HG02943 (cell line): ENCODE measurements around the gene IRF1.
A peak's percentile ranks its signal among the peaks of the same experiment; 100 is the strongest.
"Not testable (repeated sequence)": the region's sequence is repeated elsewhere in the genome, so short reads cannot be mapped to it uniquely, and the experiment has no call there.

Source experiments
- ATAC-seq: cut with Tn5 transposase; IDR thresholded peaks from one replicate; pipeline ENCODE4 v1.9.1; 2021; ENCODE audit warnings: mild to moderate bottlenecking, low read depth, moderate library complexity; ENCODE audit not compliant: unreplicated experiment

The IRF1 gene

DNA sequence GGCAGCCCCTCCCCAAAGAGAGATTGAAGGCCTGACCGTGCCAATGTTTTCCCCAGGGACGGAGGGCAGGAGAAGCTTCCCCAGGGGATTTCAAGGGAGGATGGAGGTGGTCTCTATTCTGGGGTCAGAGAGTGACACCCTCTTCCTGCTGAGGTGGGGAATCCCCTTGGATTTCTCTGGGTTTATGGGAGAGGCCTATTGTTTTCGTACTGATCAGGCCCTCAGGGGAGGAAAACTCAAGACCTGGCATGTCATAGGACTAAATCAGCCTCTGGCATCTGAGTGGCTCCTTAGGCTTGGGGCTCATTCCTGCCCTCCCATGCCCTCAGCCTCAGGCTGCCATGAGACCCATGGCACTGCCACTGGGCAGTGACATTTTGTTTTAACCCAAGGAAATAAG, 44.6 kb downstream of the IRF1 start:
- no peak for ATAC-seq

DNA sequence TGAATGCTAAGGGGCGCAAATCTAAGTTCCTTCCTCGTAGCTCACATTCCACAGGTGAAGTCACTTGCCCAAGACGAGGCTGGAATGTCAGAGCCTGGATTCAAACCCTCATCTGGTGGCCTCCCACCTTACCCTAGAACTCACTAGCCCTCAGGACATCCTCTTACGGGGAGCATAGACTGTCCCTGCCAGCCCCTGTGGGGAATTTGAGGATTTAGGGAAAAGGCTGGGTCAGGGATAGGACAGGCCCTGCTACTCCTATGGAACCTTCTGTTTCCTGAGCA, 45.0 kb downstream of the IRF1 start:
- no peak for ATAC-seq

DNA sequence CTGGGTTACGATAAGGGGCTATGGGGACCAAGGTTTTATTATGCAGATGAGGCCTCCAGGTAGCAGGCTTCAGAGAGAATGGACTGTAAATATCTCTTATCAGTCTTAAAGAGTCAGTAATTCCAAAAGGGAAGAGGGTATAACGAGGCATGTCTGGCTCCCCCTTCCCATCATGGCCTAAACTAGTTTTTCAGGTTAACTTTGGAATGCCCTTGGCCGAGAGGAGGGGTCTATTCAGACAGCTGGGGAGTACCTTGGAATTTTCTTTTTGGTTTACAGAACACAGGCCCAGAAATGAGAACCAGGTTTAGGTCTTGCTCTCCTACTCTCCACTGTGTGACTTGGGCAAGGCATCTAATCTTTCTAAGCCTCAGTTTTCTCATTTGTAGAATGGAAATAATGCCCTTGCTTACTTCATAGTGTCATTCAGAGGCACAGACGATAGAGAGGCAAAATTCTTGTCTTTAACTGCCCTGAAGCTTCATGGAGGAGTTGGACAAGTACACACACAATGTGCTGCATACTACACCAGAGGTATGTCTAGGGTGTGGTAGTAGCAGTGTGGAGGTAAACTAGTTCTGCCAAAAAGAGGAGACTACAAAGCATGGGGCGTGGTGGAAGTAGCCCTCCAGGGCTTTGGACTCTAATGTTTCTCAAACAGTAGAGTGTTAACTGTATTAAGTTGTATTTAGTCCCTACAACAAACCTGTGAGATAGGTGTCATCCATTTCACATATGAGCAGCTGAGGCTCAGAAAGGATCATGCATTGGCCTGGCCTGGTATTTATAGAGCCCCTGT, 45.5 kb downstream of the IRF1 start:
- no peak for ATAC-seq

DNA sequence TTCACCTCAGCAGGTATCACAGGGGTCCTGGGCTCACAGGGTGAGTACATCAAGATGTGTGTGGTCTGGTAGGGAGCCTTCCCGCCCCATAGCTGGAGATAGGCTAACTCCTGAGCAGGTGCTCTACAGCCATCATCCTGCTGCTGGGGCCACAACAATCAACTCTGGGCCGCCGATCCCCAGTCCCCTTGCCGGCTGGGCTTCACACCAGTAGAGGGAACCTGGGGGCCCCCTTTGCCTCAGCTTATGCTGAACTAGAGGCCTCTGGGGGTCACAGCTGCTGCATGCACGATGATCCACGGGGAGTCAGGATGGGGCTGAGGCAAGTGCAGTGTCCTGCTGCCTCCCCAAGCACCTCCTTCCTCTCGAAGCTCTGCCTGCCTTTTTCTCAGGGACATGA, 46.5 kb downstream of the IRF1 start:
- ATAC-seq = no peak

DNA sequence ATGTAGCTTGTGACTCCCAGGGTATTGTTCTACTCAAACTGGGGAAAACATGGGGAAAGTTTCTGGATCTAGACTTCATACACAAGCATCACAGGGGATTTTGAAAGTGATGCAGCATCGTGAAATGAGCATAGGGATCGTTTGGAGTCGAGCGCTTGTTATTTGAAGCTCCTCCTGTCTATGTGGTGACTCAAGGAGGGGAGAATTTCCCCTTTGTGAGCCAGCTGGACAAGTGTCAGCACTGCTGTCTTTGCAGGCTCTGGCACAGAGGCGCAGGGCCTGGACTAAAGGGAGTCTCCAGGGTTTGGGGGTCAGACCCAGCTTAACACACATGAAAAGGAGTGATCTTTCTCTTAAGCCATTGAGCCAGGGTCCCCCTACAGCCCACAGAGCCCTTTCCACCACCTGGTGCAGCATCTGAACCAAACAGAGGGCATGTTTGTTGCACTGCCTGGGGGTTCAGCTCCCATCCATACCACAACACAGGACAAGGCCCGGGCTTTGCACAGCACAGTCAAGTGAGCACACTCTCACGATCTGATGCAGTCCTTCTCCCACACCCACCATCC, 51.0 kb downstream of the IRF1 start:
- no peak for ATAC-seq

DNA sequence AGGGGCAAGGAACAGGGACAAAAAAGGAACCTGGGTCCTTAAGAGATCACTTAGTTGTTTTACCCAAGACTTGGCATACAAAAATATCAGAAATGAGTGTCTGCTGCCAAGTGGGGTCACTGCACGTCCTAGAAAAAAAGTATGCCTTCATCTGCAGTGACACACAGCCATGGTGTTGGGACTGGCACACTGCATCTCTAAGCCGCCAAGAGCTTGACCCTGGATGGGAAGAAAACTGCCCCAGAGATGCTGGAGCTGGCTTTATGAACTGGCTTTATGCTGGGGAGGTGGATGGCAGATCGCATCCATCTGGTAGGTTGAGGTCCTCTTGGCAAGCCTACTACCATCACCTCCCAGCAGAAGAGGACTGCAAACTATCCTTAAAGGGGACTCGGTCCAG, 51.7 kb downstream of the IRF1 start:
- no peak for ATAC-seq

DNA sequence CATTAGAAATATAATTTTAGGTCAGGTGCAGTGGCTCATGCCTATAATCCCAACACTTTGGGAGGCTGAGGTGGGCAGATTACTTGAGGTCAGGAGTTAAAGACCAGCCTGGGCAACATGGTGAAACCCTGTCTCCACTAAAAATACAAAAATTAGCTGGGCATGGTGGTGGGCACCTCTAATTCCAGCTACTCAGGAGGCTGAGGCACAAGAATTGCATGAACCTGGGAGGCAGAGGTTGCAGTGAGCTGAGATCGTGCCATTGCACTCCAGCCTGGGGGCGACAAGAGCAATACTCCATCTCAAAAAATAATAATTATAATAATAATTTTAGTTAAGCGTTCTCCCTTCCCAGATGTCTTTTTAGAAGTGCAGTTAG, 52.3 kb downstream of the IRF1 start:
- not testable (repeated sequence) for ATAC-seq

DNA sequence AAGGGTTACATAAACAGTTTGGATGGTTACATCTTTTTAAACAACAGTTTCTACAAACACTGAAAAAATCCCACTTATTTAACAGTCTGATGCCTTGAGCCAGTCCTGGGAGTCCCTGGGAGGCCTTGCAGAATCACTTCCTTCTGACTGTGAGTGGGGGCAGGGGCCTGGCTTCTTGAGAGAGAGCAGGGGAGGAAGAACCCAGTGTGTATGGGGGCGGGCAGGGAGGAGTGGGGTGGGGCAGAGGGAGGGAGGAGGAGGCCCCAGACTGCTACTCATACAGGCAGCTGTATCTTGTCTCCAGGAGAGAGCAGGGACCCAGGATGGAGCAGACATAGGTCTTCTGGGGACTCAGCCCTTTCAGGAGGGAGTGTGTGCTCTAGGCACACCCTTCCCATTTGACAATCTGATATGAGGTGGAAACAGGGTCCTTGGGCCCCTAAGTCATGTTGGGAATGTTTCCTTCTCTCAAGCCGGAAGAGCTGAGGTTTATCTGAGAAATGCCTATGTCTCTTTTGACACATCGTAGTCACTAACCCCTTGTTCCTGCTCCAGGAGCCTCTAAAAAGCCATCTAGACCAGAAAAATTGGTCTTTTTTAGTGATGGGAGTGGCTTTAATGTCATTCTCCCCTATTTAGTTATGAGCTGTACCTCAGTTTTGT, 52.8 kb downstream of the IRF1 start:
- ATAC-seq = peak; percentile 57

DNA sequence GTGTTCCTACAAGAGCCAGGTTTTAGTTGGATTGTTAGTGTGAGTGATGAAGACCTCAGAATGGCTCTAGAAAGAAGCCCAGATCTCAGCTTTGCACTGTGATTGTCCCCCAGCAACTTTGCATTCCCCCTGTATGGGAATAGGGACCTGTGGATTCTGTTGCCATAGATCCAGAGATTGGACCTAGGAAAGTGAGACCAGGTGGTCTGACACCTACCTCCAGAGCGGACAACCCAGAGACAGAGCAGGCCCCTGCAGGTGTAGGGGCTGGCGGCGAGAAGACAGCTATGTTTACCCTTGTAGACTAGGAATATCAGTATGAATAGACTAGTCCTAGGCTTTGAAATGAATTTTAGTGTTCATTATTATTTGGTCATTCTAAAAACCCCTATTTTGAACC, 53.6 kb downstream of the IRF1 start:
- ATAC-seq = no peak

DNA sequence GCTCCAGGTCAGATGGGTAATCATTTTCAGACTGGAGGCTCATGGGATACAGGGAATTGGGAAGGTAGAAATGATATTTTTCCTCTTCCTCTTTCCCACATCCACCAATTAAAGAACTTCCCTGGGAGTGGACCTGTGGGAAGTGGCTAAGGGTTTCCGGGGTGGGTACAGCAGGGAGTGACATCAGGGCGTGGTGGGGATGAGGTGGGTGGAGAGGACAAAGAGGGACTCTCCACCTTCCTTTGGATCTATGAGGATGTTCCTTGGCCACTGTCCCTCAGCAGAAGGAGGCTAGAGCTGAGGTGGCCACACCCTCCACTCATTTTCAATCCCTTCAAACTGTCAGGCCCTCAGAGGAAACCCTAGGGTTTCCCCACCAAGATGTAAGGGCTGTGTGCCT, 54.7 kb downstream of the IRF1 start:
- ATAC-seq = no peak

DNA sequence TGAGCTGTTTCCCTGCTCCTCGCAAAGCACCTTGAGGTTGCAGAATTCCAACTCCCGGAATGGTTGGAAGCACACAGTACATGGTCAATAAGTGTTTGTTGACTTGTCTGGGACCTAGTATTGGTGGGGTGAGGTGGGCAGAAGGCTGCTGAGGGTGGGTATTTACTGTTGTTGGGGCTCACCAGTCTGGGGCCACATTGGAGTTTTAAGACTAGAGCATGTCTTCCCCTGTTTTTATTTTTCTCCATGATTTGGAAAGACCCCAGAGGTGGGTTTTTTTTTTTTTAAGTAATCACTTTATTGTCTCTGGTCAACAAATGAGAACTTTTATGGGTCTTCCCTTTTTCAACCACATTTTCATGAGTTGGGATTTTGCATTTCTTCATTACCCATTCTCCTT, 55.1 kb downstream of the IRF1 start:
- ATAC-seq = no peak

DNA sequence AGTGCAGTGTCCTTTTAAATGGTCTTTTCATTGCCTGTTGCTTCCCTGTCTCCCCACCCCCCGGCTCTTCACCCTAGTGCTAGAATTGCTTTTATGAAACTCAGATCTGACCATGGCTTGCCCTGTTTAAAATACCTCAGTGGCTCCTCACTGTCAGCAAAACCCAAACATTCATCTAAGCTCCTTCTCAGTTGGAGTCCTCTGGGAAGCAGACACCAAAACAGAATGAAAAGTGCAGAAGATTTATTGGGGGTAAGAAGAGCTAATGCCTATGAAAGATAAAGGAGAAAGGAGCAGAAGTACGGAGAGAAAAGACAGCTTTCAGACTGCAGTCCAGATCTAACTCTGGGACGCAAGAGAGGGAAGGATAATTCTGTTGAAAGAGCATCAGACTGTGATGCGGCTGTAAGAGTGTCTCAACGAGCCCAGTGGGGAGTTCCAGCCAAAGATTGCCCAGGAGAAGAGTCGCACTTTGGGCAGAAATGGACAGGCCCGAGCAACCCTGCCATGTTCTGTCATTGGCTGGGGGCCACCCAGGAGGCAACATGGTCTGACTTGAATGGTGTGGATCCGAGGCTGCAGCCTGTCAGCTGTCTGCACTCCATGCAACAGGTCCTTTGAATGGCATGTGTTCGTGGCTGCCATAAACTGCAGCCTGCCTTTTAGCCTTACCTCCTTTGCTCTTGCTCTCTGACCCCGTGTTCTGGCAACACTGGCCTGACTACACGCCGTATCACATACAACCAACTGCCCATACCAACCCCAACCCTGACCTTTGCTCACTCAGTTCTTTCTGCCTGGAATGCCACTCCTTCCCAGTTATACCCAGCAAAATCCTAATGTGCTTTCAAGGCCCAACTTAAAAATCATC, 55.9 kb downstream of the IRF1 start:
- no peak for ATAC-seq

DNA sequence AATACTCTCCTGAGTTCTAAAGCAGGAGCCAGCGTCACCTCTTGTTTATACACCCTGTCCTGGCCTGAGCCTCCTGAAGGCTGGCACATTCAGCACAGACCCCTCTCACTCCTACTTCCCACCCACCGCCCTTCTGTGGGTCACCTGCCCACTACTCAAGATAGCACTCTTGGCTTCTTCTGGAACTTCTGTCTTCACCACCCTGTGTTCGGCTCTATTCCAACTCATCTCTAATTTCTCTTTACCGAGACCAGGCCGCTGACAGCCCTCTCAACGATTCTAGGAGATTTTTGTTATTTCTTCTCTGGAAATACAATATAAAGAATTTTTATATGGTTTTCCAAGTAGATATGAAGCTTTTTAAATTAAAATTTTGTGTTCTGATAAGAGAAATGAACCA, 57.4 kb downstream of the IRF1 start:
- no peak for ATAC-seq

DNA sequence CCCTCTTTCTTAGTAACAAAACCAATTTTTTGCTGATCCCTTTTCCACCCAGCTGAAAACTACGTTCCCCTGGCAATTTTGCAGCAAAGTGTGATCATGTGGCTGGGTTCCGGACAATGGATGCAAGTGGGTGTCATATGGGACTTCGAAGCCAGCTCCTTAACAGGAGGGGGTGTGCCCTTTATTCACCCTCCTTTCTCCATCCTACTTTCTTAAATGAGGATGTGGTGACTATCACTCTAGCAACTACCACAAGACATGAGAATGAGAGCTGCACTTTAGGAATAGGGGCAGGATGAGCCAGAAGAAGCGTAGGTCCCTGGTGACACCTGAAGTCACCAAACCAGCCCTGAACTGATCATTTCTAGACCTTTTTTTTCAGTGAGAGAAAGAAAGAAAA, 58.9 kb downstream of the IRF1 start:
- ATAC-seq = no peak
